T-helper 2 cell treated with Interferon-gamma antibody and Interleukin-4, amounts not matched to agents 5 μg/mL and 100 μg/mL, for 36 hours (primary cell): ENCODE measurements around the gene ACKR2.
"Not testable (repeated sequence)": the region's sequence is repeated elsewhere in the genome, so short reads cannot be mapped to it uniquely, and the experiment has no call there.

ENCODE experiments used
- DNase-seq: peaks from one replicate; pipeline ENCODE4 v3.0.0; 2021; ENCODE audit warnings: low spot score
- H3K27ac Mint-ChIP-seq: one replicate; pipeline ENCODE4 v1.8.0; 2021; ENCODE audit warnings: mild to moderate bottlenecking, mixed read lengths
- H3K27me3 Mint-ChIP-seq: one replicate; pipeline ENCODE4 v1.8.0; 2021; ENCODE audit warnings: low read depth, mixed read lengths
- H3K36me3 Mint-ChIP-seq: one replicate; pipeline ENCODE4 v1.8.0; 2021; ENCODE audit warnings: low read depth, mixed read lengths
- H3K4me1 Mint-ChIP-seq: one replicate; pipeline ENCODE4 v1.8.0; 2021; ENCODE audit warnings: low read depth, mixed read lengths
- H3K4me3 Mint-ChIP-seq: one replicate; pipeline ENCODE4 v1.8.0; 2022; ENCODE audit warnings: mild to moderate bottlenecking, moderate library complexity, mixed read lengths
- H3K9me3 Mint-ChIP-seq: one replicate; pipeline ENCODE4 v1.8.0; 2021; ENCODE audit warnings: mixed read lengths

Gene ACKR2

DNA sequence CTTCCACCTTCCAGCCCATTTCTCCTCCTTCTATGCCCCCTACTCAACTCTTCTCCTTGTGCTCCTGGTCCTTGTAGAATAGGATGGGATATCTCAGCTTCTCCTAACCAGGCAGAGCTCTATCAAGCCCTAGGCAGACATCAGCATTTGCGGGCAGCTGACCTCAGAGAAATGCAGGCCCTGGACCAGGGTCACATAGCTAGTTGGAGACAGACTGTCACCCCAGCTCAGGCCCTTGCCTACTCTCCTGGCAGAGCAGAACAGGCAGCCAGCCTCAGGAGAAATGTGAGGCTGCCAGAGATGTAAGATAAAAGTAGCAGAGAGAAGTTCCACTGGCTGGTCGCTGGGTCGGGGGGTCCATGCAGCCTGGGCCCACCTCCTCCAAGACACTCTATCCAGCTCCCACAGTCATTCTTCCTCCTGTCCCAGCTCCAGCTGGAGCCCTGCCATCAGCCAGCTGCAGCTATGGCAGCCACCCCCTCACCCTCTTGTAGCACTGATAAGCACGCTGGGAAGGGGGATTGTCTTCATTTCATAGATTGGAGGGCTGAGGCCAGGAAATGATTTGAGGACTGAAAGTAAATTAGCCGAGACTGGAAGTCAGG lies 62.4 kb downstream of the ACKR2 start:
- no peak overlapping the region for H3K27ac Mint-ChIP-seq
- H3K27me3 Mint-ChIP-seq: peaks cover 7% of the 10 kb centered on the region
- no peaks in the 10 kb centered on the region for H3K9me3 Mint-ChIP-seq
- no peaks in the 10 kb centered on the region for H3K4me1 Mint-ChIP-seq
- no peak for DNase-seq
- H3K4me3 Mint-ChIP-seq: no peak overlapping the region
- no peaks in the 10 kb centered on the region for H3K36me3 Mint-ChIP-seq

DNA sequence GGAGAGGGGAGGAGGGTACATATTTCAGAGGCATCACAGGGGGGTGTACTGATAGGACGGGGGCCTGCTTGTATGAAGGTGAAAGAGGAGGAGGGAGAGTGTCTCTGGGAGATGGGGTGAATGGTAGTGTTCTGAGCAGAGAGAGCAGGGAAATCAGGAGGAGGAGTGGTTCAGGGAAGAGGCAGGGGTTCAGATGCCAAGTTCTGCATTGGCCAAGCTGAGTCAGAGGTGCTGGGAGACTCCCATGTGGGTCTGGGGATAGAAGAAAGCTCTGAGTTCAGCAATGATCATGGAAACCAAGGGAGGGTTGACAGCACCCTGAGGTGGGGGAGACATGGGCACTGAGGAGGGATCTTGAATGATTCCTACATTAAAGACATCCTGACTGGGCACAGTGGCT lies 63.5 kb downstream of the ACKR2 start:
- no peak overlapping the region for H3K4me3 Mint-ChIP-seq
- DNase-seq: no peak
- no peaks in the 10 kb centered on the region for H3K9me3 Mint-ChIP-seq

DNA sequence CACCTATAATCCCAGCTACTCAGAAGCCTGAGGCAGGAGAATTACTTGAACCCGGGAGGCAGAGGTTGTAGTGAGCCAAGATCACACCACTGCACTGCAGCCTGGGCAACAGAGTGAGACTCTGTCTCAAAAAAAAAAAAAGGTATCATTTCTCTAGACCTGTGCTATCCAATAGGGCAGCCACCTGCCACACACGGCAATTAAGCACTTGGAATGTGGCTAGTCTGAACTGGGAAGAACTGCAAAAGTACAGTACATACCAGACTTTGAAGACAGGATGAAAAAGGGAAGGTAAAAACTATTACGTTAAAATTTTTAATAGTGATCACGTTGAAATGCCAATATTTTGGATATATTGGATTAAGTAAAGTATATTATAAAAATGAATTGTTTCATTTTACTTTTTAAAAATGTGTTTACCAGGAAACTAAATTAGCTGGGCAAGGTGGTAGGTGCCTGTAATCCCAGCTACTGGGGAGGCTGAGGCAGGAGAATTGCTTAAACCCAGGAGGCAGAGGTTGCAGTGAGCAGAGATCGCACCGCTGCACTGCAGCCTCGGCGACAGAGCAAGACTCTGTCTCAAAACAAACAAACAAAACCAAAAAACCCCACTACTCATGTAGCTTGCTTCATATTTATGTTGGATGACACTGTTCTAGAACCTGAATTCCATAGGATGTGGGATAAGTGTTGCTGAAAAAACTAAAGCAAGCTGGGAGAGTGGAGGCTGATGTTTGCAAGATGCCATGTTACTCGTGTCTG lies 64.2 kb downstream of the ACKR2 start:
- Mint-ChIP-seq H3K27ac (no peak overlapping the region), H3K27me3 (peaks cover 15% of the 10 kb centered on the region), H3K4me3 (no peak overlapping the region), H3K9me3 (no peaks in the 10 kb centered on the region), H3K36me3 (no peaks in the 10 kb centered on the region), H3K4me1 (no peaks in the 10 kb centered on the region)
- DNase-seq: no peak

More for the DNA sequence above, 63.5 kb downstream of the ACKR2 start:
- Mint-ChIP-seq H3K27me3 (peaks cover 11% of the 10 kb centered on the region), H3K27ac (no peak overlapping the region), H3K4me1 (no peaks in the 10 kb centered on the region), H3K36me3 (no peaks in the 10 kb centered on the region)

DNA sequence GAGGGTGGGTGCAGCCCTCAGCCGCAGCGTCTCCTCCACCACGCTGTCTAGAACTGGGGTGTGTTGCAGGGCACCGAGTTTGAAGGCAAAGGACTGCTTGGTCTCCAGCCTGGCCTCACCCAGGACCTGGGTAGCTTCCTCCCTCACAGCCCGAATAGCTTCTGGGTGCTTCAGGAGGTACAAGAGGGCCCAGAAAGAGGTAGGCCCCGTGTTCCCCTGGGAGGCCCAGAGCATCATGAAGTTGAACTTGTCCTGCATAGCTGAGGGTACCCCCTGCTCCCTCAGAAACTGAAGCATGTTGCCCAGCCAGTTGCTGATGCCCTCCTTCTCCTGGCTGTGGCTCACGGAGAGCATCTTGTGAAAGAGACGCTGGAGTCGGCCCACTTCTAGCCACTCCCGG lies 65.5 kb downstream of the ACKR2 start:
- no peak for DNase-seq
- no peaks in the 10 kb centered on the region for H3K9me3 Mint-ChIP-seq
- H3K4me1 Mint-ChIP-seq: no peaks in the 10 kb centered on the region
- H3K27me3 Mint-ChIP-seq: peaks cover 20% of the 10 kb centered on the region
- no peaks in the 10 kb centered on the region for H3K36me3 Mint-ChIP-seq
- no peak overlapping the region for H3K27ac Mint-ChIP-seq
- H3K4me3 Mint-ChIP-seq: no peak overlapping the region

DNA sequence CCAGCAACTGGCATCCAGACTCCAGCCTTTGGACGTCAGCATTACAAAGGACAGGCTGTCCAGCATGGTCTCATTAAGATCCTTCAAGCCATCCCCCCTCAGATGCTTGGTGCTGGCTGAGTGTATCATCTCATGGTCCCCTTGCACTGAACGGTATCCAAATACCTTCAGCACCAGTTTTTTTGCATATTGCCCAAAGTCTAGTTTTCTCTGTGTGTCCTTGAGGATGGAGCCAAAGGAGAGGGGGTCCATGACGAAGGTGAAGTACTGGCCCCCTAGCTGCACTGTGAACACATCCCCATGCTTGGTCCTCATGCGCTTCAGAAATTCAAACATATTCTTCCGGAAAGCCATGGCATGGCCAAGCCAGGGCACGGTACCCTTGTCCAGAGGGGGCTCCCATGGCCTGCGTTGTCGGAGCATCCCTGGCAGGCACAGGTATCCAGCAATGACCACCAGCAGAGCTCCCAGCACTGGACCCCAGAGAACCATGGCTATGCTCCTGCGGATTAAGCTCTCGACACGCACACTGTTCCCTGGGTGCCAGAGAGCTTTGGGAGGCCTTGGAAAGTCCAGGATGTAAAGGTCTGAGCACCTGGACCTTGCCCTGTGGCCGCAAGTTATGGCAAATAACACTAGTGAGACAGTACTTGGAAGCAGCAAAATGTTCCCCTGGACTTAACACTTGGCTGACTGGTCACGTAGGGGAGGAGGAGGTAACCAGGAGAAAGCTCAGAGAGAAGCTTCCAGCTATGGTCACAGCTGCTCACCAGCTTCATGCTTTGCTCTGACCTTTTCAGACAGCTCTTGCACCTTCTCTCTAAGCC lies 66.3 kb downstream of the ACKR2 start, which contains the start of gene CYP8B1:
Gene CYP8B1, minus strand, starts transcription at position 555 of the 827 bp plus-strand sequence. Its CDS starts 63 bp downstream, at position 492.
- H3K4me1 Mint-ChIP-seq: peaks cover 3% of the 10 kb centered on the region
- peaks cover 20% of the 10 kb centered on the region for H3K27me3 Mint-ChIP-seq
- H3K27ac Mint-ChIP-seq: no peak within 1 kb of the TSS
- no peak within 1 kb of the TSS for H3K4me3 Mint-ChIP-seq
- H3K9me3 Mint-ChIP-seq: no peaks in the 10 kb centered on the region
- no peak for DNase-seq
- H3K36me3 Mint-ChIP-seq: no peaks in the 10 kb centered on the region

DNA sequence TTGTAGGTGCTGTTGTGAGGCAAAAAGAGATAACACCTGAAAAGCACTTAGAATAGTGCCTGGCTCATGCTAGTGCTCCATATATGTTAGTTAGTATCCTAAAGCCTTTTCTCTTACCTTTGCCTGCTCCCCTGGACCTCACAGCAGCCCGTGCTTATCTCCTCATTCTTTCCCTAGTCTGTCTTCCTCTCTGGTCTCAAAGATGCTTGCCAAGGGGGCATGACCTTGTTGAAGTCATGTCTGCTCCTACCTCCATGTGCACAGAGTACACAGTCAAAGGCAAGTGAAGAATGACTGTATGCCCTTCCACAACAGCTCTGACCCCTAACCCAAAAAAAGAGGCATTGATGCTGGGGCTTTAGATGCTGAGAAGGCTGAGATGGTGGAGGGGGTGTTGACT lies 67.2 kb downstream of the ACKR2 start:
- Mint-ChIP-seq H3K27ac (no peak overlapping the region), H3K9me3 (no peaks in the 10 kb centered on the region), H3K4me1 (peaks cover 8% of the 10 kb centered on the region), H3K4me3 (no peak overlapping the region), H3K36me3 (no peaks in the 10 kb centered on the region), H3K27me3 (peaks cover 20% of the 10 kb centered on the region)
- DNase-seq: no peak

DNA sequence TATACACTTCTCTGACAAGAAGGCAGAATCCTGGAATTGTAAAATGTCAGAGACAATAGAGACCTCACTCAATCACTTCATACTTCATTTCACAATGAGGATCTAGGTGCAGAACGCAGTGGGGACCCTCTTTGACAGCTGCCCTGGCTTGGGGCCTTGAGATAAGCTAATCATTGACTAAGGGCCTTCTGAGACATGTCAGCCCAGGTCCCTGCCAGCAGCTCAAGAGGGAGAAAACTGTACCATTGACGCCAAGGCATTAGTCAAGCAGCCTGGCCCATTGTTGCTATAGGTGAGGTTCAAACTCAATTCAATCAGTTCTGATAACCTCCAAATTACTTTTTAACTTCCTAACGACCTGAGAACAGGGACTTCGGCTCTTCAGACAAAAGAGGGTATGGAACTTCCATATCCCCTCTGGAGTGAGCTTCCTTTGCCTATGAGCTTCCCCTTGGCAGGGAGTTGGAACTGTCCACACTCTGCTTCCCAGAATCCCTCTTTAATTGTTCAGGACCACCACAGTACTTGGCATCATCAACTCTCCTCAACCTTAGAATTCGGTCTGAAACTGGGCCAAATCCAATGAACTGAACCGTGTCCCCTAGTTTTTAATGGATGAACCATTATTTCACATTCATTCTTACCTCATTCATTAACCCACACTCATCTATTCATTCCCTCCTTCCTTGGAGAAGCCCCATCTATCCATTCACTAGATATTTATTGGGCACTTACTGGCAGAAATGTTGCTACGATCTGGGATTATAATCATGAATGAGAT lies 67.9 kb downstream of the ACKR2 start:
- Mint-ChIP-seq H3K27ac (no peak overlapping the region), H3K4me1 (peaks cover 14% of the 10 kb centered on the region), H3K27me3 (peaks cover 20% of the 10 kb centered on the region), H3K36me3 (no peaks in the 10 kb centered on the region), H3K9me3 (no peaks in the 10 kb centered on the region), H3K4me3 (no peak overlapping the region)
- no peak for DNase-seq

DNA sequence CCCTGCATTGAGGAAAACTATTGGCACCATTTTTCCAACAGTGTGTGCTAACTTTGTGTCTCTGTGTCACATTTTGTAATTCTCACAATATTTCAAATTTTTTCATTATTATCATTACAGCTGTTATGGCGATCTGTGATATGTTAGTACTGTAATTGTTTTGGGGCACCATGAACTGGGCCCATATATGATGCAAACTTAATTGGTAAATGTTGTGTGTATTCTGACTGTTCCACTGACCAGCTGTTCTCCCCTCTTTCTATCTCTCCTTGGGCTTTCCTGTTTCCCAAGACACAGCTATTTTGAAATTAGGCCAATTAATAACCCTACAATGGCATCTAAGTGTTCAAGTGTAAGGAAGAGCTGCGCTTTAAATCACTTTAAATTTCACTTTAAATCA lies 68.6 kb downstream of the ACKR2 start:
- Mint-ChIP-seq H3K9me3 (no peaks in the 10 kb centered on the region), H3K27me3 (peaks cover 15% of the 10 kb centered on the region), H3K4me3 (no peak overlapping the region), H3K4me1 (peaks cover 14% of the 10 kb centered on the region), H3K27ac (no peak overlapping the region), H3K36me3 (no peaks in the 10 kb centered on the region)
- no peak for DNase-seq

DNA sequence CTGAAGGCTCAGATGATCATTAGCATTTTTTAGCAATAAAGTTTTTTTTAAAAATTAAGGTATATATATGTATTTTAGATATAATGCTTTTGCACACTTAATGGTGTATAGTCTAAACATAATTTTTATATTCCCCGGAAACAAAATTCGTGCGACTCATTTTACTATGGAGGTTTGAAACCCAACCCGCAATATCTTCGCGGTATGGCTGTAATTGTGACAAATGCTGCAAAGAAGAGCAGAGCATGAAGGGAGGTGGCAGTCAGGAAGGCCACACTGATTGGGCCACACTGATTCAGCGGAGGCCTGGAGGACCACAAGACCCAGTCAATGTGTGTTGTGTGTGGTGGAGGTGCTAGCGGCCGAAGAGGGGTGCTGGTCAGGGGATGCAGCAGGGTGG lies 70.9 kb downstream of the ACKR2 start:
- H3K9me3 Mint-ChIP-seq: no peaks in the 10 kb centered on the region
- H3K27ac Mint-ChIP-seq: peak overlapping the region; percentile 59

DNA sequence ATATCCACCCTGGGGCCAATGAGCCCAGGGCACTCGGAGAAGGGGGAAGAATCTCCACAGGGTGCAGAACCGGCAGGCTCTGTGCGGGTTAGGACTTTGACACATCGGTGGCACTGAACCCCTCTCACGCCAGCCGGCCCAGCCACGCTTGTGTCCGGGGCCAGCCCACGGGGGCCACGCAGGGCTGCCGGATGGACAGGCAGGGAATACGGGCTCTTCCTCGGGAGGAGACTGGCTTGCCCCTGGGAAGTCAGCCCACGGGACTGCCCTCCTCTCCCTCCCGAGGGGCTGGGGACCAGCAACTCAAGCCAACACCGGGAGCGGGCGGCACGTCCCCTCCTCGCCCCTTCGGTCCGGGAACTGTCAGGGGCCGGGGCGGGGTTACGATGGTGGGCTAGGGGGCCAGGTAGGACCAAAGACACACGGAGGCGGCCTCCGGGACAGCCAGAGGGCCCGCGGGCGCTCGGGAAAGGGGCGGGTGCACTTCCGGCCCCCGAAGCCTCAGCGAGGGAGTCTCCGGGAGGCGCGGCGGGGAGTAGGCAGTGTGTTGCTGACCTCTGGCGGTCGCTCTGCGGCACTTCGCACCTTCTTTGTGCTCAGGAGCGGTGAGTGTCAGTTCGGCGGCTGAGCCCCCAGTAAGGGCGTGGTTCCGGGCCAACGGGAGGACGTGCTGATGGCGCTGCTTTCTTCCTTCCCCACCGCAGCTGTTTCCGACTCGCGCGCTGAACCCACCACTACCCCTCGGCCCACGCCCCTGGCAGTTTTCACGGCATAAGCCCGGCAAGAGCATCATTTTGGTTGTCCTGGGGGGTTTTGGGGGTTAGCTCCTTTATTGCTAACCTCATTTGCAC lies 71.6 kb downstream of the ACKR2 start:
- peaks cover 19% of the 10 kb centered on the region for H3K27me3 Mint-ChIP-seq
- H3K4me3 Mint-ChIP-seq: peak overlapping the region; percentile 87
- no peaks in the 10 kb centered on the region for H3K9me3 Mint-ChIP-seq
- peaks cover 15% of the 10 kb centered on the region for H3K4me1 Mint-ChIP-seq
- H3K36me3 Mint-ChIP-seq: no peaks in the 10 kb centered on the region
- DNase-seq: peak; percentile 87
- H3K27ac Mint-ChIP-seq: peak overlapping the region; percentile 83

More for the DNA sequence above, 70.9 kb downstream of the ACKR2 start:
- H3K4me3 Mint-ChIP-seq: peak overlapping the region; percentile 87
- H3K36me3 Mint-ChIP-seq: no peaks in the 10 kb centered on the region
- peaks cover 17% of the 10 kb centered on the region for H3K27me3 Mint-ChIP-seq
- H3K4me1 Mint-ChIP-seq: peaks cover 15% of the 10 kb centered on the region
- DNase-seq: no peak

DNA sequence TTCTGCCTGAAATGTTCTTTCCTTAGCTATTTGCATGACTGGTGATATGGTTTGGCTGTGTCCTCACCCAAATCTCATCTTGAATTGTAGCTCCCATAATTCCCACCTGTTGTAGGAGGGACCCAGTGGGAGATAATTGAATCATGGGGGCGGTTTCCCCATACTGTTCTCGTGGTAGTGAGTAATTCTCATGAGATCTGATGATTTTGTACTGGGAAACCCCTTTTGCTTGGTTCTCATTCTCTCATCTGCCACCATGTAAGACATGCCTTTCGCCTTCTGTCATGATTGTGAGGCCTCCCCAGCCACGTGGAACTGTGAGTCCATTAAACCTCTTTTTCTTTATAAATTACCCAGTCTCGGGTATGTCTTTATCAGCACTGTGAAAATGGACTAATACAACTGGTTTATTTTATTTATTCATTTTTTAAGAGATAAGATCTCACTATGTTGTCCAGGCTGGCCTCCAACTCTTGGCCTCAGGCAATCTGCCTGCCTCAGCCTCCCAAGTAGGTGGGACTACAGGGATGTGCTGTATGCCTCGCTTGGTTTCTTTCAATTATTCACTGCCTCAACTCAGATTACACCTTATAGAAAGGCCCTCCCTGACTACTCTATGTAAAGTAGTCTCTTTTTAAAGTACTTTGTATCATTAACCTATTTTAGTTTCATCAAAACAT lies 74.1 kb downstream of the ACKR2 start:
- DNase-seq, H3K36me3 Mint-ChIP-seq, H3K27ac Mint-ChIP-seq, H3K9me3 Mint-ChIP-seq, H3K27me3 Mint-ChIP-seq, H3K4me3 Mint-ChIP-seq: not testable (repeated sequence)
- peaks cover 15% of the 10 kb centered on the region for H3K4me1 Mint-ChIP-seq

DNA sequence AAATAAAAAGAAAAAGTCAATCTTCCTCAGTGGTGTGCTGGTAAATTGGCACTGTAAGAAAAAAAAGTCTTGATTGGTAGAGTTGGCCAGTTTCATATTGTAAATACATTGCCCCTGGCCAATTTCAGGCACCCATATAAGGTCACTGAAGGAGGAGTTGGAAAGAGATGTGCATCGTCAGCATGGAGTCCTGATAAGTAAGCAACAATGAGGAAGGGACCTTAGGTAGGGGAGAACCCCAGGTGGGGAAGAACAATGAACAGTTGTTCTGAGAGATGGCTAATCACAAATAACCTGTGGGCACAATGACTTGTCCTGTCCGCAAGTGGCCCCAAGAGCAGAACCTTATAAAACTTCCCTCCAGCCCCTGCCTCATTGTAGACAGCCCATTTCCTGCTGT lies 75.1 kb downstream of the ACKR2 start:
- Mint-ChIP-seq H3K27ac (no peak overlapping the region), H3K36me3 (no peaks in the 10 kb centered on the region), H3K4me3 (no peak overlapping the region), H3K27me3 (peaks cover 13% of the 10 kb centered on the region), H3K4me1 (peaks cover 15% of the 10 kb centered on the region), H3K9me3 (no peaks in the 10 kb centered on the region)
- DNase-seq: no peak
